HEK293T (cell line): ENCODE data around the gene CEP83.

Experiments
- HDGF ChIP-seq: fragments of 450-650 bp; IDR thresholded peaks from 2 replicates; pipeline ENCODE4 v1.6.1; 2017; ENCODE audit warnings: antibody characterized with exemption, borderline replicate concordance
- TARDBP ChIP-seq: fragments of 450-650 bp; IDR thresholded peaks from 2 replicates; pipeline ENCODE4 v1.6.1; 2016
- ZNF384 ChIP-seq: fragments of 450-650 bp; IDR thresholded peaks from 2 replicates; pipeline ENCODE4 v1.6.1; 2016

- no peak for TF ChIP-seq TARDBP
- TF ChIP-seq ZNF384 = no peak
- no peak for TF ChIP-seq HDGF
Measured at GRCh38 chr12:94318181-94318580, 141.5 kb downstream of the CEP83 start.
